OCI-LY7 (cell line): Measurements from ENCODE around the gene CHRNA5.

ENCODE experiments used
- EZH2phosphoT487 ChIP-seq: fragments of 200-600 bp; sonication (generic); IDR thresholded peaks from 2 replicates; pipeline ENCODE4 v1.6.1; 2018; ENCODE audit warnings: low read depth, borderline replicate concordance, mild to moderate bottlenecking, mixed run types, antibody characterized with exemption, low read length, moderate library complexity, mixed read lengths
- TF ChIP-seq, protein P1 (sequence below): fragments of 200-600 bp; sonication (generic); conservative IDR thresholded peaks from 2 replicates; pipeline ENCODE4 v1.5.1; 2014; ENCODE audit warnings: mild to moderate bottlenecking, antibody characterized with exemption, low read length, moderate library complexity, mixed read lengths

- TF ChIP-seq, protein P1, sequence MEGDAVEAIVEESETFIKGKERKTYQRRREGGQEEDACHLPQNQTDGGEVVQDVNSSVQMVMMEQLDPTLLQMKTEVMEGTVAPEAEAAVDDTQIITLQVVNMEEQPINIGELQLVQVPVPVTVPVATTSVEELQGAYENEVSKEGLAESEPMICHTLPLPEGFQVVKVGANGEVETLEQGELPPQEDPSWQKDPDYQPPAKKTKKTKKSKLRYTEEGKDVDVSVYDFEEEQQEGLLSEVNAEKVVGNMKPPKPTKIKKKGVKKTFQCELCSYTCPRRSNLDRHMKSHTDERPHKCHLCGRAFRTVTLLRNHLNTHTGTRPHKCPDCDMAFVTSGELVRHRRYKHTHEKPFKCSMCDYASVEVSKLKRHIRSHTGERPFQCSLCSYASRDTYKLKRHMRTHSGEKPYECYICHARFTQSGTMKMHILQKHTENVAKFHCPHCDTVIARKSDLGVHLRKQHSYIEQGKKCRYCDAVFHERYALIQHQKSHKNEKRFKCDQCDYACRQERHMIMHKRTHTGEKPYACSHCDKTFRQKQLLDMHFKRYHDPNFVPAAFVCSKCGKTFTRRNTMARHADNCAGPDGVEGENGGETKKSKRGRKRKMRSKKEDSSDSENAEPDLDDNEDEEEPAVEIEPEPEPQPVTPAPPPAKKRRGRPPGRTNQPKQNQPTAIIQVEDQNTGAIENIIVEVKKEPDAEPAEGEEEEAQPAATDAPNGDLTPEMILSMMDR: no peak
- TF ChIP-seq EZH2phosphoT487: no peak
These were observed 54.8 kb downstream of the CHRNA5 start for GRCh38 chr15:78620021-78620526.
